HG02852 (cell line): ENCODE measurements around the gene NFIC.
"Not testable (repeated sequence)": the region's sequence is repeated elsewhere in the genome, so short reads cannot be mapped to it uniquely, and the experiment has no call there.

Experiments used
- ATAC-seq: cut with Tn5 transposase; IDR thresholded peaks from one replicate; pipeline ENCODE4 v1.9.1; 2021; ENCODE audit warnings: mild to moderate bottlenecking, moderate library complexity; ENCODE audit not compliant: unreplicated experiment

Gene NFIC

DNA sequence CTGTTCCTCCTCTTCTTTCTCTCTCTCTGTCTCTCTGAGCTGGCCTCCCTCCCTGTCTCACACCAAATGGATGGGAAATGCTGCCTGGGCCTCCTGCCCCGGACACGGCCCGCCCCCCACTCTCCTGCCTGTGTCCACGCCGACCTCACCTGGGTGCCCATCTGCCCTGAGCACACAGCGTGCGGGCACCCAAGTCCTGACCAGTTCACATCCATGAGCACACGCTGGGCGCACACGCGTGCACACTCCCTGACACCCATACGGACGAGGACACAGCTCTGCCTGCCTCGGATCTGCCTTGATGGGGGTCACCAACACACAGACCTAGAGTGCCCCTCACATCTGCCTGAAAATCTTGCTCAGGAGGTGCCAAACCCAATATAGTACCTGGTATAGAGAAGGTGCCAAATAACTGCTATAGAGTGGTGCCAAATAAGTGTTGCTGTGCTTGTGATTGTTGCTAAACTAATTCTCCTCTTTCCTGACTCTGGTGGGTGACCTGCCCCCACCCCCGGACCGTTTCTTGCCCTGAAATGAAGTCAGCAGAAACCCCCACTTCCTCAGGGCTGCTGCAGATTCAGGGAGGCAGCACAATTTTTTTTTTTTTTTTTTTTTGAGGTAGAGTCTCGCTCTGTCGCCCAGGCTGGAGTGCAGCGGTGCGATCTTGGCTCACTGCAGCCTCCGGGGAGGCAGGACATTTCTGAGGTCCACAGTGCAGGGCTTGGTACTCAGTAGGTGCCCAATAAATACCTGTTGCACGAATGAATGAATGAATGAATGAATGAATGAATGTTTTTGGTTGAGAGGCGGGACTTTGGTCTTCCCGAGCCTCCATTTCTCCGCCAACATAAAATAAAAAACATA is 4.6 kb downstream of the NFIC start:
- no peak for ATAC-seq

DNA sequence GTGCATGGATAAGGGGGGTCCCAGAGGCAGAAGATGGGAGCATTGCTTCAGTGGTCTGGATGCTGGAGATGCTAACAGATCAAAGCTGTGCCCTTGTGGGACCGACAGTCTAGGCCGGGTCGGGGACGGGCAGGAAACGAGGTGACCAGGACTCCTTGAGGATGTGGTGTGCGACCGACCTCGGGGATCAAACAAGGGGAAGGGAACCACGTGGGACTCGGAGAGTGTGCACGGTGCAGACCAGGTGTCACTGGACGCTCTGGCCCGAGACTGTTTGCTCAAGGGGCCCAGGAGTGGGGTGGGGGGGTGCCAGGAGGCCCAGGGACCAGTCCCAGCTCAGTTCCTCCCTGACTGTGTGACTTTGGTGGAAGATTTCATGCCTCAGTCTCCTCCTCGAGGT is 6.0 kb downstream of the NFIC start:
- no peak for ATAC-seq

DNA sequence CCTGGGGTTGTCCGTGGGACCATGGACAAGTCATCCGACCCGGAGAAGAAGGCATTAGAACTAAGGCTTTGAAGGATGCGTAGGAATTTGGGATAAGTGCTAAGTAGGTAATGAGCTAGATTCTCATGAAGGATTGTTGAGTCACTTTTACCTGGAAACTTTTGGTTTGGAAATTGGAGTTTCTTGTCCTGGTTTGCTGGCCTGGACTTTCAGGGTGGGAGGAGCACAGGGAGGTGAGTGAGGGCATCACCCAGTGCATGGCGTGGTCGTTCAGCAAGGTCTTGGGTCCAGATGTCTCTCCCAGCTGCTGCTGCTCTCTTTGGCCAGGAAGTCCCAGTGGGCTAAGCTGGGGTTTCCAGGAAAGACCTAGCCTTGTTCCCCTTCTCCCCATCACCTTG is 7.6 kb downstream of the NFIC start:
- no peak for ATAC-seq

DNA sequence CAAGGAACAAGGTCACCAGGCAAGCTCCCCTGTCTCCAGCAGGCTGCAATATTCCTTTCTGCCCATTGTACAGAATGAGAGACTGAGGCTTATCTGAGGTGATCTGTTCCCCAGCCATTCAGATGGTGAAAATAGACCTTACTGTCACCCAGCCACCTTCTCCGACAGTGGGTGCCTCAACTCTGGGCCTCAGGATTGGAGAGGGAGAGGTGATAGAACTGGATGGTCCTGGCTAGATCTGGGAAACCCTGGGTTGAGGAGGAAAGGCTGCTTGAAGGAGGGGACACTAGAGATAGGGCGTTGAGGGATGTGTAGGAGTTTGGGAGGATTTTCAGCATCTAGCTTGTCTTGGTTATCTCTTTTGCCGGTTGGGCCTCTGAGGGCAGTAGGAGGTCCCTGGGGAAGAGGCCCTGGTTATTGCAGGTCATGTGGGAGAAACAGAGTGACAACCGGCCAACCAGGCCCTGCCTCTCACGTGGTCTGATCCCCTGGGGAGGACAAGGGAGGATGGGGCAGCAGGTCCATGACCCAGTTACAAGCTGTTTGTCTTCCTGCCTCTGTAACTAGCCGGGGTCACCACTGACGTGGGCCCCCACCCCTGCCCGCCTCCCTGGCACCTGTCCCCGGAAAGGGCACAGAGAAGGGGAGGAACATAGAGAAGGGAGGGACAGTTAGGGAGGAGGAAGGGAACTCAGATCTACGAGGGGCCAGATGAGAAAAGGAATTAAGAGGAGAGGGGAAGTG is 8.2 kb downstream of the NFIC start:
- no peak for ATAC-seq

DNA sequence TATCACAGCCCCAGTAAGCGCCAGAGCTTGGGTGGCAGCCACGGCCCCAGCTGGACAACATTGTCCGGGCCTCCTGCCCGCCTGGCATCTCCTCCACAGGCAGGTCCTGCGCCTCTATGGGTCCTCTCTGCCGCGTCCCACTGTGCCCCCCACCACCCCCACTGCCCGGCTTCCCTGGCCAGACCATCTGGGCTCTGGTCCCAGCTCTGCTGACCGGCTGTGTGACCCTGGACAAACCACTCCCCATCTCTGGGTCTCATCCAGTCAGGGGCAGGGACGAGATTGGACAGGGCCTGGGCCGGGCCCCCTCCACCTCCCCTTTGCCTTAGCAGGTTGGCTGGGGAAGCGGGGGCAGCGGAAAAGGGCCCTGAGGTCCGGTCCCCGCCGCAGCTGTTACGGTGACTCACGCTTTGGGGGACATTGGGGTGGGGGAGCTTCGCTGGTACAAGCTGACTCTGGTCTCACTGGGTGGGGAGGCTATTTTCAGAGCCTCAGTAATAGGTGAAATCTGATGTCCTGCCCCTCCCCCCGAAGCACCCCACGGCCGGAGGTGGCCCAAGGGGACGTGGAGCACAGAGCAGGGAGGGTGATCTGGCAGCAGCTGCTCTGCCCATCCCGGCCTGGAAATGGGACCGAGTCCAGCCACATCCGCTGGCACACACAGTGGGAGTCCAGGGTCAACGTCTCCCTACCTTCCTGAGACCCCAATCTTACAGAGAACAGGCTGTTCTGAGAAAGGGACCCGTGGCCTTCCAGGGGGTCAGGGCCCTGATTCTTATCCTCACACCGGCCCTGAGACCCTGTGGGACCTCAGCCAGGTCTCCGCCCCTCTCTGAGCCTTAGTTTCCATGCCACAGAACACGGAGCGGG is 9.1 kb downstream of the NFIC start:
- no peak for ATAC-seq

DNA sequence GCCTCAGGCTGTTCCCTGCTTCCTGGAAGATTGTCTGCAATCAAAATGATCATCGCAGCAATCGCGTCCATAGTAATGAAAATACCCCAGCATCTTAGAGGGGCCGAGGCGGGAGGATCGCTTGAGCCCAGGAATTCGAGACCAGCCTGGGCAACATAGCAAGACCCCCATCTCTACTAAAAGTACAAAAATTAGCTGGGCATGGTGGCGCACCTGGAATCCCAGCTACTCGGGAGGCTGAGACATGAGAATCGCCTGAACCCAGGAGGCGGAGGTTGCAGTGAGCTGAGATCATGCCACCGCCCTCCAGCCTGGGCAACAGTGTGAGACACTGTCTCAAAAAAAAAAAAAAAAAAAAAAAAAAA is 9.7 kb downstream of the NFIC start:
- not testable (repeated sequence) for ATAC-seq

DNA sequence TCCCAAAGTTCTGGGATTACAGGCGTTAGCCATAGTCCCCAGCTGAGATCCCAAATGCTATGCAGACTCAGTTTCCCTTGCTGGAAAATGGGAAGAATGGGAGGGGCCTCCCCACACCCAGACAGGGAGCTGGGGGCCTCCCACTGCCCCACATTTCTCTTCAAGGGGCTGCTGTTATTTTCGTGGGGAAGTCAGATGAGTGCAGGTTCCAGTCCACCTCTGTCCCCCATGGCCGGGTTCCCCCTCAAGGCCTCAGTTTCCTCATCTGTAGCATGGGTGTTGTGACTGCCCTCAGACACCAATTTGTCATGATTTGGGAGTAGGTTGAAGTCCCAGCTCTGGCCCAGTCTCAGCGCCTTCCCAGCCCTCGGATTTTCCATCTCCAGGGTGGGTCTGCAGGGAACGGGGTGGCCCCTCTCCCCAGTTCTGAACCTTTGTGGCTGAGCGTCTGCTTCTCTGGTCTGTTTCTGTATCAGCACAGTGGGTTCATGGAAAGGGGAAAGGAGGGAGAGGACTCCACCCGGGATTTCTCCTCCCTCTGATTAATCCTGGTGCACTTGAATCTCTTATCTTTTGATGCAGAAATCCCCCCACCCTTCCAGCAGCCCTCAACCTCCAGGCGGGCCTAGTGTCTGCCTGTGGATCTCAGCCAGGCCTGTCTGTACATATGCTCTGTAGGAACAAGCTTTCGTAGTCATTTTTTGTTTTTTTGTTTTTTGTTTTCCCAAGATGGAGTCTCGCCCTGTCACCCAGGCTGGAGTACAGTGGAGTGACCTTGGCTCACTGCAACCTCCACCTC is 12.2 kb downstream of the NFIC start:
- no peak for ATAC-seq

DNA sequence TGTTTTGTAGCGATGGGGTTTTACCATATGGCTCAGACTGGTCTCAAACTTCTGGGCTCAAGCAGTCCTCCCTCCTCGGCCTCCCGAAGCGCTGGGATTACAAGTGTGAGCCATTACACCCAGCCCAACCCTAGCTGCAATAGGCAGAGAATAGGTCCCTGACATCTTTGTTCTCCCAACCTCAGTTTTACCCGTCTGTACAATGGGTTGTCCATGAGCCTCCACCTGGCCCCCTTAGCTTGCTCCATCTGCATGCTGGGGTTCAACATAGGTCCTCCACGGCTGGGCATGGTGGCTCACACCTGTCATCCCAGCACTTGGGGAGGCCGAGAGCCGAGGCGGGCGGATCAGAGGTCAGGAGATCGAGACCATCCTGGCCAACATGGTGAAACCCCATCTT is 14.4 kb downstream of the NFIC start:
- no peak for ATAC-seq

DNA sequence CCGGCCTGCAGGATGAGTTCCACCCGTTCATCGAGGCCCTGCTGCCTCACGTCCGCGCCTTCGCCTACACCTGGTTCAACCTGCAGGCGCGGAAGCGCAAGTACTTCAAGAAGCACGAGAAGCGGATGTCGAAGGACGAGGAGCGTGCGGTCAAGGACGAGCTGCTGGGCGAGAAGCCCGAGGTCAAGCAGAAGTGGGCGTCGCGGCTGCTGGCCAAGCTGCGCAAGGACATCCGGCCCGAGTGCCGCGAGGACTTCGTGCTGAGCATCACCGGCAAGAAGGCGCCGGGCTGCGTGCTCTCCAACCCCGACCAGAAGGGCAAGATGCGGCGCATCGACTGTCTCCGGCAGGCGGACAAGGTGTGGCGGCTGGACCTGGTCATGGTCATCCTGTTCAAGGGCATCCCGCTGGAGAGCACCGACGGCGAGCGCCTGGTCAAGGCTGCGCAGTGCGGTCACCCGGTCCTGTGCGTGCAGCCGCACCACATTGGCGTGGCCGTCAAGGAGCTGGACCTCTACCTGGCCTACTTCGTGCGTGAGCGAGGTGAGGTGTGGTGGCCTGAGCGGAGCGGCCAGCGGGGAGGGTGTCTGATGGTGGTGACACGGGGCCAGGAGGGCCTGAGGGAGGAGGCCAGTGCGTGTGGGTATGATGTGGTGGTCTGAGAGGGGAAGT is 15.5 kb downstream of the NFIC start:
- no peak for ATAC-seq

DNA sequence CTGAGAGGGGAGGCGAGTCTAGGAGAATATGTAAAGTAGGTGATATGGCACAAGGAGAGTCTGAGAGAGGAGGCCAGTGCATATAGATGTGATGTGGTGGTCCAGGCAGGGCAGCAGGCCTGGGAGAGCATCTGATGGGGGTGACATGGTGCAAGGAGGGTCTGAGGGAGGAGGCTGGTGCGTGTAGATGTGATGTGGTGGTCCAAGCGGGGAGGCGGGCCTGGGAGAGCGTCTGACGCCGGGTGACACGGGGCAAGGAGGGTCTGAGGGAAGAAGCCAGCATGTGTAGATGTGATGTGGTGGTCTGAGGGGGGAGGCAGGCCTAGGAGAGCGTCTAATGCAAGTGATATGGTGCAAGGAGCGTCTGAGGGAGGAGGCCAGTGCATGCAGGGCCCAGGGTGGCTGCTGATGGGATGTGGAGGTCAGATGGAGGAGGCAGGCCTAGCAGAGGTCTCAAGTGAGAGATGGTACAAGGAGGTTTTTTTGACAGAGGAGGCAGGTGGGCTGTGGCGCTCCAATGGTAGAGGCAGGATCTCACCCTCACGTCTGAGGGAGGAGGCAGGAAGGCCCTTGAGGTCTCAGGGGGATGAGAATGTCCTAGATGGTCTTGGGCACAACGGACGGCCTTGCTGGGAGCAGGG is 16.2 kb downstream of the NFIC start:
- no peak for ATAC-seq

DNA sequence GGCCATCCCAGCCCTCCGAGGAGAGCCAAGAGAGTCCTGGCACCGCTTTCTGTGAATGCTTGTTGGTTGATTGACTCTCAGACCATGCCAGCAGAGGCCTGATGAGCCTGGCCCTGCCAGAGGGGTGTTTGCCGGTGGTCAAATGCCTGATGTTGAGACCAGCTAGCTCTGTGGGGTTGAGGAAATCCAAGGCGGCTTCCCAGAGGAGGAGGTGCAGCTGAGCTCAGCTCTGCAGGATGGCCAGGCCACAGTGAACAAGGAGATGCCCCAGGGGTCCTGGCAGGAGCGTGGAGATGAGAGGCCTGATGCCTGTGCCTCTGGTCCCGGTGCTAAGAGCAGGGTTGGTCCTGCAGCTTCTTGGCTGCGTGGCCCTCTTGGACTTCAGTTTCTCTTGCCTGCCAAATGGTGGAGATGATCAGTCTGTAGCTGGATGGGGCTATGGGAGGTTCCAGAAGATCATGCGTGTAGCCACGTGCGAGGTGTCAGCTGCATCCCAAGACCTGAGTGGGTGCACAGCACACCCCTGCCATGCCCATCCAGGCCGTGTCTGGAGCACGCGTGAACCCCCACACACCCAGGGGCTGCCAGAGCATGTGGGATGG is 16.8 kb downstream of the NFIC start:
- ATAC-seq, result no peak

DNA sequence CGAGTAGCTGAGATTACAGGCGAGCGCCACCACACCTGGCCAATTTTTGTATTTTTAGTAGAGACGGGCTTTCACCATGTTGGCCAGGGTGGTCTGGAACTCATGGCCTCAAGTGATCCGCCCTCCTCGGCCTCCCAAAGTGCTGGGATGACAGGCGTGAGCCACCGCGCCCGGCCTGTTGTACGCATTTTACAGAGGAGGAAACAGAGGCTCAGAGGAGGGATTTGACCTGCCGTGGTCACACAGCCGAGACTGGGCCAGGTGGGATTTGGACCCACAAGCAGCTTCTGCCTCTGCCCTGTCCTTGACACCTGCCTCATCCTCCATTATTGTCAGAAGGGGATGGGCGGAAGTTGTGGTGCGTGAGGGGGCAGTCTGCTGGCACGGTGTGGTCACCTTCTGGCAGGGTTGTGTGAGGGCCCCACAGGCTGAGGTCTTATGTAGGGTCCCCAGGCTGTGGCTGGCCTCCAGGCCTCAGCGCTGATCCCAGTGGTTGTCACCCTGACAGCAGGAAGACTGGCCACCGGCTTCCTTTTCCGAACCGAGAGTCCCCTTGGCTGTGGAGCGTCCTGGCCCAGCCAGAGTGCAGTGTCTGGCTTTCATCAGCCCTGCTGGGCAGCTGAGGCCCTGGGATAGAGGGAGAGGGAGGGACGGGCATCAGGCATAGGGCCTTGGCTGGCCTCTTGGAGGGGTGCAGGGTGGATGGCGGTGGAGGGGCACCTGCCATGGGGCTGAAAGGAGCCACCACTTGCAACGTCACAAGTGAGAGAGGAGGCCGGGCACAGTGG is 20.3 kb downstream of the NFIC start:
- ATAC-seq, result no peak

DNA sequence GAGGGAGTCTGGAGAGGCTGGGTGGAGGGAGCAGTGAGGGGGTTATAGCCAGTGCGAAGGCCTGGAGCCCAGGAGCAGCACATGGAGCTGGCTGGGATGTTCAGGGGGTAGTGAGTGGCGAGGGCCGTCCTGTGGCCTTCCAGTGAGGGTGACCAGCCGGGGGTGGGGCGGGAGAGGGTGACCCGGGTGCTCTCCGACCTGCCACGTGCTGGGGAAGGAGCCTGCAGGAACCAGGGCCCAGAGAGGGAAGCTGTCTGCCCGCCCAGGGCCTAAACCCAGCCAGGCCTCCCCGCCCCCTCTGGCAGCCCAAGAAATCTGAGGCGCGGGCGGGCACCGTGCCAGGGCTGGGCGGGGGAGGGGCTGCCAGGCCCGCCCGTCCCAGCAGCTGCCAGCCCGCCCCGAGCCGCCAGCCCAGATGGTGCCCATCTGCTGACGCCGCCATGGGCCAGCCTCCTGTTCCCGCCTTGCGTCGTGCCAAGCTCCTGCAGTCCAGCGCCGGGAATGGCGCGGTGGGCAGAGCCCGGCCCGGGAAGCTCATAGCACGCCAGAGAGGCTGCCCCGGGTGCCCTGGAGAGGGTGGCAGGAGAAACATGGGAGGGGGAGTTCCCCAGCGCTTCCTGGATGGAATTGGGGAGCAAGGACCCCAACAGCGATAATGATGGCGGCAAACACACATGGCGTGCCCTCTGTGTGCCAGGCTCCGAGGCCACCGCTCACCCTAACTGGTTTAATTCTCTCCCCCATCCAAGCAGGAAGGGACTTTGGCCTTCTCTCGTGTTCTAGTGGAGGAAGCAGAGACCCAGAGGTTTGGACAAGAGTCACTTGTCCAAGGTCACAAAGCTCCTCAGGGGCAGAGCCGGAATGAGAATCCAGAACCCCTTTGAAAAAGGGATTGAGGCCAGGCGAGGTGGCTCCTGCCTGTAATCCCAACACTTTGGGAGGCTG is 21.5 kb downstream of the NFIC start:
- no peak for ATAC-seq

DNA sequence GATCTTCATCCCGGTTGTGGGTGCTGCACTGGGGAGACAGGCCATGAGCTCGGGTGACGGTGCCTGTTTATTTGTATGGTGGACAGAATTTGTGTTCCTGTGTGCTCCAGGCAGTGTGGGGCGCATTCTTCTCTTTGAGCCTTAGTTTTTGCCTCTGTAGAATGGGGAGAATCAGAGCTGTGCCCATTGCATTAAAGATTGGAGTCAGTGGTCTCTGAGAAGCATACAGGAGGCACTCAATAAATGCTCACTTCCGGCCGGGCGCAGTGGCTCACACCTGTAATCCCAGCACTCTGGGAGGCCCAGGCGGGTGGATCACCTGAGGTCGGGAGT is 23.0 kb downstream of the NFIC start:
- no peak for ATAC-seq

DNA sequence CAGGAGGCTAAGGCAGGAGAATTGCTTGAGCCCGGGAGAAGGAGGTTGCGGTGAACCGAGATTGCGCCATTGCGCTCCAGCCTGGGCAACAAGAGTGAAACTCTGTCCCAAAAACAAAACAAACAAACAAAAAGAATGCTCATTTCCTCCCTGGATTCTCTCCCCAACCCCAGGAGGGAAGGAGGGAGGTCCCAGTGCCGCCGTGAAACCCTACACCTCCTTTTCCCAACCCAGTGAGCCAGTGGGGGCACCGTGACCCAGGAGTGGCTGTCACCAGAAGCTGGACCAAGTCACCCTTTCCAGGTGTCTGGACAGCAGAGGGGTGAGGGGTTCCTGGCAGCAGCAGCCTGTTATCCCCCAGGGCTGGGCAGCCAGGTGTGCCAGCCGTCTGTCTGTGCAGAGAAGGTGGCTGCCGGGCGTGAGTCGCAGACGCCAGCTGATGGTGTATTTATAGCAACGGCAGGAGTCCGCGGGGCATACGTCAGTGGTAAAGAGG is 23.5 kb downstream of the NFIC start:
- no peak for ATAC-seq

DNA sequence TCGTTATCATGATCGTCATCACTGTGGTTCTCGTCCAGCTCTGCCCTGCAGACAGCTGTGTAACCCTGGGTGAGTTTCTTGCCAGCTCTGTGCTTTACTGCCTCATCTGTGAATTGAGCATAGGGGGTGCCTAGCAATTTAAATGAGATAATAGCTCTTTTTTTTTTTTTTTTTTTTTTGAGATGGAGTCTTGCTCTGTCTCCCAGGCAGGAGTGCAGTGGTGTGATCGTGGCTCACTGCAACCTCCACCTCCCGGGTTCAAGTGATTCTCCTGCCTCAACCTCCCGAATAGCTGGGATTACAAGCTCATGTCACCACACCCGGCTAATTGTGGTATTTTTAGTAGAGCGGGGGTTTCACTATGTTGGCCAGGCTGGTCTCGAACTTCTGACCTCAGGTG is 25.5 kb downstream of the NFIC start:
- ATAC-seq, result not testable (repeated sequence)

DNA sequence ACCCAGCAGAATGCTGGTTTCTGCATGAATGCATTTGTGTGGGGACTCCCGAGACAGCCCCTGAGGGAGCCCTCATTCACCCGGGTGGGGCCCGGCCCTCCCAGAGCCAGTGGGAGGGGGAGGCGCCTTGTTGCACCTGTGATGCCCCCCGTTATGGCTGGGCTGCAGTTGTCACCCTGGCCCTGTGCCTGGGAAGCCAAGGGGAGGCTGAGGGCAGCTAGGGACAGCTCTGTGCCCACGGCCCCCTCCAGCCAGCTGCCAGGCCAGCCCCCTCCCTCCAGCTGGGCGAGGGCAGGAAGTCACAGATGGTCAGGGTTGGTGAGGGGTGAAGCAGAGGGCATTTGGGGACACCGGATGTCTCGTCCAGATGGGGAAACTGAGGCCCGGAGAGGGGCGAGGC is 26.1 kb downstream of the NFIC start:
- ATAC-seq, result no peak
